Neural cell (in vitro differentiated cells): Measurements from ENCODE around the gene ZNF750. TPM values are rescaled to one million over a fixed set of nuclear protein-coding genes. Genes with fewer than 3 reads are reported as not detected.

Source experiments
- H2AFZ ChIP-seq: fragments of 200-600, 300-800 bp; sonication (generic), shearing (Covaris generic); 2 replicates; pipeline ENCODE4 v1.6.0; 2014; ENCODE audit warnings: low read depth, mild to moderate bottlenecking, antibody characterized with exemption, low read length, moderate library complexity
- H3F3A ChIP-seq: fragments of 200-600 bp; shearing (Covaris generic); 2 replicates; pipeline ENCODE4 v1.6.1; 2016; ENCODE audit warnings: mild to moderate bottlenecking, moderate library complexity, mixed read lengths, antibody characterized with exemption, low read length; ENCODE audit not compliant: insufficient read depth, poor library complexity, severe bottlenecking
- H3K27ac ChIP-seq: fragments of 200-600, 300-800 bp; sonication (generic), shearing (Covaris generic); 2 replicates; pipeline ENCODE4 v1.5.1; 2014; ENCODE audit warnings: mild to moderate bottlenecking, low read length, moderate library complexity
- H3K27me3 ChIP-seq: fragments of 300-800, 200-600 bp; sonication (generic), shearing (Covaris generic); 2 replicates; pipeline ENCODE4 v1.6.0; 2014; ENCODE audit warnings: mild to moderate bottlenecking, low read depth, low read length, moderate library complexity; ENCODE audit not compliant: insufficient read depth
- H3K36me3 ChIP-seq: fragments of 300-800, 200-600 bp; sonication (generic), shearing (Covaris generic); 2 replicates; pipeline ENCODE4 v1.5.1; 2014; ENCODE audit warnings: mild to moderate bottlenecking, antibody characterized with exemption, low read length, moderate library complexity; ENCODE audit not compliant: insufficient read depth
- H3K4me2 ChIP-seq: fragments of 300-800, 200-600 bp; sonication (generic), shearing (Covaris generic); 2 replicates; pipeline ENCODE4 v1.6.0; 2014; ENCODE audit warnings: mild to moderate bottlenecking, low read length
- H3K4me3 ChIP-seq: fragments of 300-800, 200-600 bp; sonication (generic), shearing (Covaris generic); 2 replicates; pipeline ENCODE4 v1.5.1; 2014; ENCODE audit warnings: mild to moderate bottlenecking, low read length, moderate library complexity
- H3K79me2 ChIP-seq: fragments of 200-600 bp; shearing (Covaris generic); replicated peaks from 2 replicates; pipeline ENCODE4 v1.6.0; 2014; ENCODE audit warnings: mild to moderate bottlenecking, low read length, moderate library complexity; ENCODE audit not compliant: insufficient read depth
- H3K9ac ChIP-seq: fragments of 300-800, 200-600 bp; sonication (generic), shearing (Covaris generic); 2 replicates; pipeline ENCODE4 v1.6.1; 2016; ENCODE audit warnings: mild to moderate bottlenecking, low read length, mixed read lengths
- H3K9me2 ChIP-seq: fragments of 200-600 bp; shearing (Covaris generic); 2 replicates; pipeline ENCODE4 v1.6.1; 2016; ENCODE audit warnings: mild to moderate bottlenecking, low read length, mixed read lengths; ENCODE audit not compliant: insufficient read depth
- H3K9me3 ChIP-seq: fragments of 200-600, 300-800 bp; sonication (generic), shearing (Covaris generic); 2 replicates; pipeline ENCODE4 v1.6.1; 2016; ENCODE audit warnings: mild to moderate bottlenecking, mixed run types, low read length, moderate library complexity, mixed read lengths
- H4K20me1 ChIP-seq: fragments of 200-600 bp; shearing (Covaris generic); 2 replicates; pipeline ENCODE4 v1.6.1; 2016; ENCODE audit warnings: mild to moderate bottlenecking, mixed run types; ENCODE audit not compliant: insufficient read depth
- CTCF ChIP-seq: fragments of 450-650 bp; IDR thresholded peaks from 2 replicates; pipeline ENCODE4 v1.5.1; 2014; ENCODE audit warnings: antibody characterized with exemption, mild to moderate bottlenecking, moderate library complexity; ENCODE audit not compliant: poor library complexity, severe bottlenecking
- EP300 ChIP-seq: fragments of 450-650 bp; conservative IDR thresholded peaks from 2 replicates; pipeline ENCODE4 v1.6.1; 2014; ENCODE audit warnings: antibody characterized with exemption, mild to moderate bottlenecking, moderate library complexity; ENCODE audit not compliant: poor library complexity, severe bottlenecking
- EZH2 ChIP-seq: fragments of 200-600, 300-800 bp; shearing (Covaris generic), sonication (generic); IDR thresholded peaks from 2 replicates; pipeline ENCODE4 v1.6.1; 2014; ENCODE audit warnings: antibody characterized with exemption, low read length, borderline replicate concordance, mild to moderate bottlenecking; ENCODE audit not compliant: insufficient read depth, poor library complexity, severe bottlenecking
- MXI1 ChIP-seq: fragments of 450-650 bp; conservative IDR thresholded peaks from 2 replicates; pipeline ENCODE4 v1.6.1; 2014; ENCODE audit warnings: antibody characterized with exemption, mild to moderate bottlenecking; ENCODE audit not compliant: poor library complexity, severe bottlenecking
- POLR2AphosphoS5 ChIP-seq: IDR thresholded peaks from 2 replicates; pipeline ENCODE4 v1.6.1; 2012
- RAD21 ChIP-seq: fragments of 450-650 bp; conservative IDR thresholded peaks from 2 replicates; pipeline ENCODE4 v1.6.1; 2014; ENCODE audit warnings: antibody characterized with exemption, mild to moderate bottlenecking, moderate library complexity
- REST ChIP-seq: IDR thresholded peaks from 2 replicates; pipeline ENCODE4 v1.6.1; 2012; ENCODE audit warnings: borderline replicate concordance
- SMC3 ChIP-seq: fragments of 450-650 bp; conservative IDR thresholded peaks from 2 replicates; pipeline ENCODE4 v1.6.1; 2014; ENCODE audit warnings: antibody characterized with exemption, mild to moderate bottlenecking, moderate library complexity; ENCODE audit not compliant: poor library complexity
- TAF1 ChIP-seq: IDR thresholded peaks from 2 replicates; pipeline ENCODE4 v1.6.1; 2012; ENCODE audit warnings: low read depth
- polyA plus RNA-seq: library from polyadenylated mRNA; depleted of rRNA; stranded (reverse); fragments of >200 nt; gene quantifications from 2 replicates; pipeline ENCODE4 v1.2.3, GENCODE V29; 2014

The ZNF750 gene
- polyA plus RNA-seq, 1 donor from 2014 or later = not detected

- no peaks in the 10 kb centered on the region for H3K36me3 ChIP-seq
- no peaks in the 10 kb centered on the region for H3K79me2 ChIP-seq
- H3K9ac ChIP-seq = no peak overlapping the region
- H3K9me2 ChIP-seq = no peaks in the 10 kb centered on the region
- no peaks in the 10 kb centered on the region for H4K20me1 ChIP-seq
- no peak overlapping the region for H3K4me2 ChIP-seq
- no peak overlapping the region for H2AFZ ChIP-seq
- H3K4me3 ChIP-seq = no peak overlapping the region
- H3F3A ChIP-seq = no peaks in the 10 kb centered on the region
- H3K9me3 ChIP-seq = no peaks in the 10 kb centered on the region
- TF ChIP-seq SMC3 = no peak
- no peak for TF ChIP-seq TAF1
- TF ChIP-seq EP300 = no peak
- no peak for TF ChIP-seq REST
- no peak for TF ChIP-seq CTCF
- no peak for TF ChIP-seq EZH2
- no peak for TF ChIP-seq POLR2AphosphoS5
- no peak for TF ChIP-seq MXI1
- TF ChIP-seq RAD21 = no peak
- no peaks in the 10 kb centered on the region for H3K27me3 ChIP-seq
- no peak overlapping the region for H3K27ac ChIP-seq
Observed at GRCh38 chr17:82832411-82832810, 7.4 kb downstream of the ZNF750 start.

GRCh38 chr17:82831818-82832200, 8.0 kb downstream of the ZNF750 start:
- Histone ChIP-seq H3K36me3 (no peaks in the 10 kb centered on the region), H3K9me2 (no peaks in the 10 kb centered on the region), H3K4me2 (no peak overlapping the region), H3K27me3 (no peaks in the 10 kb centered on the region), H2AFZ (no peak overlapping the region), H3K79me2 (no peaks in the 10 kb centered on the region), H3K9ac (no peak overlapping the region), H3F3A (no peaks in the 10 kb centered on the region), H3K4me3 (no peak overlapping the region), H3K9me3 (no peaks in the 10 kb centered on the region), H4K20me1 (no peaks in the 10 kb centered on the region), H3K27ac (no peak overlapping the region)
- TF ChIP-seq CTCF (no peak), EZH2 (no peak), REST (no peak), MXI1 (no peak), TAF1 (no peak), EP300 (no peak)
